GM18520 (cell line): ENCODE measurements around the gene NRXN3.

Experiments used
- ATAC-seq: cut with Tn5 transposase; IDR thresholded peaks from one replicate; pipeline ENCODE4 v1.9.1; 2021; ENCODE audit not compliant: unreplicated experiment

Gene NRXN3

GRCh38 chr14:79702197-79702596, 1532.0 kb downstream of the NRXN3 start:
- no peak for ATAC-seq

- no peak for ATAC-seq
Measured at GRCh38 chr14:79703209-79703608, 1533.0 kb downstream of the NRXN3 start.

- ATAC-seq, result no peak
Measured at GRCh38 chr14:79704041-79704807, 1534.1 kb downstream of the NRXN3 start.

- no peak for ATAC-seq
Measured at GRCh38 chr14:79705126-79705894, 1535.1 kb downstream of the NRXN3 start.

- ATAC-seq, result no peak
Measured at GRCh38 chr14:79706382-79706781, 1536.2 kb downstream of the NRXN3 start.

GRCh38 chr14:79708426-79709388, 1538.5 kb downstream of the NRXN3 start:
- no peak for ATAC-seq

GRCh38 chr14:79709573-79709972, 1539.4 kb downstream of the NRXN3 start:
- no peak for ATAC-seq

- no peak for ATAC-seq
Measured at GRCh38 chr14:79712302-79712950, 1542.3 kb downstream of the NRXN3 start.

- ATAC-seq, result no peak
Measured at GRCh38 chr14:79721399-79722084, 1551.4 kb downstream of the NRXN3 start.

GRCh38 chr14:79724934-79725717, 1555.0 kb downstream of the NRXN3 start:
- ATAC-seq, result no peak

GRCh38 chr14:79727900-79728299, 1557.7 kb downstream of the NRXN3 start:
- ATAC-seq, result no peak

- ATAC-seq, result no peak
Measured at GRCh38 chr14:79728331-79728730, 1558.2 kb downstream of the NRXN3 start.

GRCh38 chr14:79729731-79730130, 1559.6 kb downstream of the NRXN3 start:
- ATAC-seq, result no peak

- no peak for ATAC-seq
Measured at GRCh38 chr14:79730196-79730595, 1560.0 kb downstream of the NRXN3 start.

GRCh38 chr14:79730953-79731352, 1560.8 kb downstream of the NRXN3 start:
- no peak for ATAC-seq

- ATAC-seq, result no peak
Measured at GRCh38 chr14:79732911-79733655, 1562.9 kb downstream of the NRXN3 start.

GRCh38 chr14:79734151-79734550, 1564.0 kb downstream of the NRXN3 start:
- ATAC-seq, result no peak

- ATAC-seq, result no peak
Measured at GRCh38 chr14:79734656-79735055, 1564.5 kb downstream of the NRXN3 start.

- ATAC-seq, result no peak
Measured at GRCh38 chr14:79735121-79735520, 1564.9 kb downstream of the NRXN3 start.
